Kidney (tissue), 14 donors: Measurements from ENCODE around the gene GTF2I. TPM values are rescaled to one million over a fixed set of nuclear protein-coding genes. Genes with fewer than 3 reads are reported as not detected.
"Not testable (repeated sequence)": the region's sequence is repeated elsewhere in the genome, so short reads cannot be mapped to it uniquely, and the experiment has no call there.

Experiments used
- DNase-seq, 5 donors: peaks; one replicate each; pipeline ENCODE4 v3.0.0-alpha.2; 2013 to 2020
- FAIRE-seq: peaks from 2 replicates; lab custom pipeline; 2012; peaks lifted over from hg19 to GRCh38; lab: Jason Lieb, UNC
- H3K27ac ChIP-seq, 2 donors: one replicate each; pipeline ENCODE4 v1.7.0; 2013; ENCODE audit warnings: low read depth in 2 of 2, low read length in 2 of 2, inconsistent platforms in 1 of 2
- H3K27me3 ChIP-seq: one replicate; pipeline ENCODE4 v1.7.1; 2013; ENCODE audit warnings: low read length, inconsistent platforms; ENCODE audit not compliant: control insufficient read depth, insufficient read depth
- H3K36me3 ChIP-seq, 3 donors: one replicate each; pipeline versions ENCODE4 v1.7.0 to v1.7.1; 2013; ENCODE audit warnings: low read length in 3 of 3, control low read depth in 1 of 3, inconsistent platforms in 1 of 3; ENCODE audit not compliant: insufficient read depth in 3 of 3, control insufficient read depth in 2 of 3
- H3K4me1 ChIP-seq, 3 donors: one replicate each; pipeline versions ENCODE4 v1.7.0 to v1.7.1; 2013; ENCODE audit warnings: low read length in 3 of 3, inconsistent platforms in 1 of 3, low read depth in 1 of 3; ENCODE audit not compliant: control insufficient read depth in 2 of 3, insufficient read depth in 2 of 3
- H3K4me3 ChIP-seq, 3 donors: one replicate each; pipeline versions ENCODE4 v1.7.0 to v1.8.1; 2013; ENCODE audit warnings: low read length in 3 of 3, control low read depth in 1 of 3, inconsistent platforms in 1 of 3
- H3K9ac ChIP-seq, 3 donors: one replicate each; pipeline versions ENCODE4 v1.7.0 to v1.7.1; 2013; ENCODE audit warnings: low read length in 3 of 3, control low read depth in 1 of 3, inconsistent platforms in 1 of 3
- H3K9me3 ChIP-seq, 3 donors: one replicate each; pipeline versions ENCODE4 v1.7.0 to v1.7.1; 2013; ENCODE audit warnings: low read length in 3 of 3, control low read depth in 1 of 3, inconsistent platforms in 1 of 3; ENCODE audit not compliant: control insufficient read depth in 2 of 3, insufficient read depth in 1 of 3
- intact Hi-C: fragments of 100-400 bp; cut with DNase I; formaldehyde crosslinking; loops from one replicate; pipeline ENCODE4 v1.11.1; 2022
- polyA plus RNA-seq: library from polyadenylated mRNA; stranded (reverse); fragments of 350-450 nt; fragmentation: Illumina TruSeq; extraction: RNeasy Lipid Tissue Mini Kit (QIAGEN cat#74804); gene quantifications from one replicate; pipeline ENCODE4 v1.2.3, GENCODE V29; 2014; ENCODE audit warnings: low read depth, low replicate concordance; ENCODE audit not compliant: insufficient read depth
- total RNA-seq: library from RNA; stranded (reverse); fragmentation: NEBNext Ultra II Directional; extraction: Animal tissue kit (Norgen Biotek cat#: 25700); gene quantifications from one replicate; pipeline ENCODE4 v1.2.1, GENCODE V29; 2021
- TF ChIP-seq, protein P1 (sequence below): IDR thresholded peaks from 3 replicates; pipeline ENCODE4 v1.5.1; 2012; ENCODE audit warnings: mild to moderate bottlenecking, moderate library complexity, borderline replicate concordance; ENCODE audit not compliant: insufficient read depth; ENCODE audit errors: extremely low read depth
- donor health status: control.
- donor health status: control.
- donor health status: control.
- donor health status: control.
- donor health status: control.
- donor health status: DM: yes; HTN: yes; CAD: no.
- donor health status: Normal renal cell carcinoma (clear cell type).

GTF2I gene
- total and polyA plus RNA-seq, 2 donors from 2014 or later: 31.8 to 241 TPM

DNA sequence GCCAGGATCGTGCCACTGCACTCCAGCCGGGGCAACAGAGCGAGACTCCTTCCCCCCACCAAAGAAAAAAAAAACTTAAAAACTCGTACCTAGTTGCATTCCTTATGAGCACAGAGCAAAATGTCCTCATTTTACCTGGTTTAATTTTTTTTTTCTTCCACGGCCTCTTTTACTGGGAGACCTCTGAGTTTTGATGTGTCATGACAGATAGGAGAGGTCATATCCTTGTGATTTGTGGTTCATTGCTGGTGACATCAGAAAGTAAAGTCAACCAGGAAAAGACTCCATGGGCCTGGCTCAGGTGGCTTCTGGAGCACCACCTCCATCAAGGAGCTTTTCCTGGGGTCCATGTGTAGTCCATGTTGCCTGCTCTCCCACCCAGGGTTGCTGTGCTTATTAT lies 26.3 kb downstream of the GTF2I start:
- DNase-seq (no peak), FAIRE-seq (no peak)
- no peak overlapping the region for H3K27ac ChIP-seq
- H3K36me3 ChIP-seq: no peaks in the 10 kb centered on the region
- no peaks in the 10 kb centered on the region for H3K27me3 ChIP-seq
- no peaks in the 10 kb centered on the region for H3K4me1 ChIP-seq
- no peak overlapping the region for H3K9ac ChIP-seq
- H3K4me3 ChIP-seq: no peak overlapping the region
- TF ChIP-seq, protein P1, sequence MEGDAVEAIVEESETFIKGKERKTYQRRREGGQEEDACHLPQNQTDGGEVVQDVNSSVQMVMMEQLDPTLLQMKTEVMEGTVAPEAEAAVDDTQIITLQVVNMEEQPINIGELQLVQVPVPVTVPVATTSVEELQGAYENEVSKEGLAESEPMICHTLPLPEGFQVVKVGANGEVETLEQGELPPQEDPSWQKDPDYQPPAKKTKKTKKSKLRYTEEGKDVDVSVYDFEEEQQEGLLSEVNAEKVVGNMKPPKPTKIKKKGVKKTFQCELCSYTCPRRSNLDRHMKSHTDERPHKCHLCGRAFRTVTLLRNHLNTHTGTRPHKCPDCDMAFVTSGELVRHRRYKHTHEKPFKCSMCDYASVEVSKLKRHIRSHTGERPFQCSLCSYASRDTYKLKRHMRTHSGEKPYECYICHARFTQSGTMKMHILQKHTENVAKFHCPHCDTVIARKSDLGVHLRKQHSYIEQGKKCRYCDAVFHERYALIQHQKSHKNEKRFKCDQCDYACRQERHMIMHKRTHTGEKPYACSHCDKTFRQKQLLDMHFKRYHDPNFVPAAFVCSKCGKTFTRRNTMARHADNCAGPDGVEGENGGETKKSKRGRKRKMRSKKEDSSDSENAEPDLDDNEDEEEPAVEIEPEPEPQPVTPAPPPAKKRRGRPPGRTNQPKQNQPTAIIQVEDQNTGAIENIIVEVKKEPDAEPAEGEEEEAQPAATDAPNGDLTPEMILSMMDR: no peak
- no peaks in the 10 kb centered on the region for H3K9me3 ChIP-seq
- intact Hi-C loops: no loop called here

DNA sequence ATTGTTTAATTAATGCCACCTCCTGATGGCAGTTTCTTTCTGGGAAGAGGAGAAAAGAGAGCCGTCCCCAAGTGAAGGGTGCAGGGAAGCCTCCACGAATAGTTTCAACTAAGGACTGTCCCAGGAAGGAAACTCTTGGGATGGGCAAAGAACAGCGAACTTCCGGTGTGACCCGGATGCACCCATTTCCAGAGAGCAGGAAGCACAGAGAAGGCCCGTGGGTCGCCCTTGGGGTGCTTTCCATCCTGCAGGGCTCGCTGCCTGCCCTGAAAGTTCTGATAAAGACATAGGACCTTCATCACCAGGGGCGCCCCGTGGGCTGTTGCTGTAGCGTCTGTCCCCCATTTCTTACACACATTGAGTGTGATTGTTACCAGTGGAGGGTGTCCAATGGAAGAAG lies 27.0 kb downstream of the GTF2I start:
- Histone ChIP-seq H3K4me3 (no peak overlapping the region), H3K27me3 (no peaks in the 10 kb centered on the region), H3K9me3 (no peaks in the 10 kb centered on the region), H3K9ac (no peak overlapping the region), H3K36me3 (peaks cover 0 to 2% (median under 1%) of the 10 kb centered on the region in 3 donors), H3K27ac (no peak overlapping the region), H3K4me1 (no peaks in the 10 kb centered on the region)
- FAIRE-seq (no peak), DNase-seq (no peak)
- intact Hi-C loops: no loop called here
- TF ChIP-seq, protein P1: no peak

- TF ChIP-seq, protein P1: no peak
- Histone ChIP-seq H3K27me3 (no peaks in the 10 kb centered on the region), H3K4me1 (no peaks in the 10 kb centered on the region), H3K9me3 (no peaks in the 10 kb centered on the region), H3K4me3 (no peak overlapping the region), H3K27ac (no peak overlapping the region), H3K9ac (no peak overlapping the region), H3K36me3 (peaks cover 0 to 5% (median 2%) of the 10 kb centered on the region in 3 donors)
- intact Hi-C loops: no loop called here
- no peak for FAIRE-seq
- no peak for DNase-seq
These were observed 27.4 kb downstream of the GTF2I start for GRCh38 chr7:74684921-74685320.

DNA sequence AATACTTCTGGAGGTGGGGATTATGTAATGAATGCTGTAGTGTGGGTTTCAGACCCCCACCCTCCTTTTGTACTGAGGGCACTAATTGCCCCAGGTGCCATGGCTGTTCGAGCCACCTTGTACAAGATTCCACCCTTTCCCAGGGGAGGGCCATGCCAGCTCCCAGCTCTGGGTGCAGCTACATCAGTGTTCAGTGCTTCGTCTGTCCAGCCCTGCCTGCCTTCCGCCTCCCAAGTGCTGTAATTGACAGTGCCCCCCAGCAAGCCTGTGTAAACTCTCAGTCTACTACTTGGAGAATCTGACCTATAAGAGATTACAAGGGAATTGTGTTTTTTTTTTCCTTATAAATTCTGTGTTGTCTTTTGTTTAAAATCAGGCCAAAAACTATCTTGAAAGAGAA lies 33.0 kb downstream of the GTF2I start:
- DNase-seq (no peak), FAIRE-seq (no peak)
- H3K27me3 ChIP-seq: no peaks in the 10 kb centered on the region
- no peak overlapping the region for H3K9ac ChIP-seq
- H3K9me3 ChIP-seq: peaks cover 0 to 5% (median 0%) of the 10 kb centered on the region in 3 donors
- H3K27ac ChIP-seq: no peak overlapping the region
- H3K36me3 ChIP-seq: peaks cover 10 to 40% (median 17%) of the 10 kb centered on the region in 3 donors
- TF ChIP-seq, protein P1: no peak
- no peak overlapping the region for H3K4me3 ChIP-seq
- H3K4me1 ChIP-seq: no peaks in the 10 kb centered on the region
- intact Hi-C loops: no loop called here

DNA sequence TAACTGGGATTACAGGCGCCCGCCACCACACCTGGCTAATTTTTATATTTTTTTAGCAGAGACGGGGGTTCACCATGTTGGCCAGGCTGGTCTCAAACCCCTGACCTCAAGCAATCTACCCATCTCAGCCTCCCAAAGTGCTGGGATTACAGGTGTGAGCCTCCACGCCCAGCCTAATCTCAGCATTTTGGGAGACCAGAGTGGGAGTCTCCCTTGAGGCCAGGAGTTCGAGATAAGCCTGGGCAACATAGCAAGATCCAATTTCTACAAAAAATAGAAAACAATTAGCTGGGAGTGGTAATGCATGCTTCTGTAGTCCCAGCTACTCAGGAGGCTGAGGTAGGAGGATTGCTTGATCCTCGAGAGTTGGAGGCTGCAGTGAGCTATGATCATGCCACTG lies 46.9 kb downstream of the GTF2I start:
- DNase-seq, H3K9me3 ChIP-seq, H3K4me1 ChIP-seq, intact Hi-C loops, H3K27me3 ChIP-seq, H3K4me3 ChIP-seq, H3K27ac ChIP-seq, FAIRE-seq, H3K9ac ChIP-seq: not testable (repeated sequence)
- H3K36me3 ChIP-seq: peaks cover 25 to 45% (median 28%) of the 10 kb centered on the region in 3 donors
